H9 (cell line): ENCODE results near the gene FABP7. TPM values are rescaled to one million over a fixed set of nuclear protein-coding genes. Genes with fewer than 3 reads are reported as not detected.

Experiments used
- DNase-seq: peaks from one replicate; pipeline ENCODE4 v3.0.0-alpha.2; 2017
- H2AFZ ChIP-seq: one replicate; pipeline ENCODE4 v1.6.1; 2013; ENCODE audit warnings: mild to moderate bottlenecking, low read length, control low read depth, moderate library complexity
- H2AK5ac ChIP-seq: 2 replicates; pipeline ENCODE4 v1.6.1; 2013; ENCODE audit warnings: low read length, control low read depth, mixed read lengths; ENCODE audit not compliant: insufficient read length
- H2BK120ac ChIP-seq: one replicate; pipeline ENCODE4 v1.6.1; 2013; ENCODE audit warnings: low read depth, mild to moderate bottlenecking, low read length, control low read depth, inconsistent platforms; ENCODE audit not compliant: poor library complexity, severe bottlenecking
- H2BK12ac ChIP-seq: 2 replicates; pipeline ENCODE4 v1.6.1; 2013; ENCODE audit warnings: low read length, control low read depth, mixed read lengths, low read depth; ENCODE audit not compliant: insufficient read length
- H2BK15ac ChIP-seq: 2 replicates; pipeline ENCODE4 v1.6.1; 2013; ENCODE audit warnings: low read depth, low read length, control low read depth
- H2BK20ac ChIP-seq: one replicate; pipeline ENCODE4 v1.6.1; 2013; ENCODE audit warnings: low read depth, mild to moderate bottlenecking, low read length, control low read depth, inconsistent platforms; ENCODE audit not compliant: poor library complexity, severe bottlenecking
- H2BK5ac ChIP-seq: 2 replicates; pipeline ENCODE4 v1.6.1; 2013; ENCODE audit warnings: low read length, control low read depth, mixed read lengths; ENCODE audit not compliant: insufficient read length
- H3K14ac ChIP-seq: 2 replicates; pipeline ENCODE4 v1.6.1; 2013; ENCODE audit warnings: low read length, control low read depth; ENCODE audit not compliant: insufficient read depth
- H3K18ac ChIP-seq: 2 replicates; pipeline ENCODE4 v1.6.1; 2013; ENCODE audit warnings: low read depth, mild to moderate bottlenecking, mixed read lengths, low read length, control low read depth; ENCODE audit not compliant: insufficient read length
- H3K23ac ChIP-seq: 2 replicates; pipeline ENCODE4 v1.6.1; 2013; ENCODE audit warnings: low read length, control low read depth, mixed read lengths, low read depth; ENCODE audit not compliant: insufficient read length
- H3K23me2 ChIP-seq: 2 replicates; pipeline ENCODE4 v1.6.1; 2013; ENCODE audit warnings: low read depth, mild to moderate bottlenecking, mixed read lengths, low read length, control low read depth; ENCODE audit not compliant: insufficient read length, poor library complexity, severe bottlenecking
- H3K27ac ChIP-seq: 2 replicates; pipeline ENCODE4 v1.5.1; 2013; ENCODE audit warnings: low read length, control low read depth, mixed read lengths, low read depth; ENCODE audit not compliant: insufficient read length
- H3K27me3 ChIP-seq: 2 replicates; pipeline ENCODE4 v1.6.1; 2013; ENCODE audit warnings: low read length, control low read depth, inconsistent platforms; ENCODE audit not compliant: insufficient read depth
- H3K4ac ChIP-seq: 2 replicates; pipeline ENCODE4 v1.6.1; 2013; ENCODE audit warnings: low read depth, mild to moderate bottlenecking, control low read depth, inconsistent platforms, low read length, moderate library complexity
- H3K4me1 ChIP-seq: 2 replicates; pipeline ENCODE4 v1.6.1; 2013; ENCODE audit warnings: low read length, control low read depth, inconsistent platforms; ENCODE audit not compliant: insufficient read depth
- H3K4me2 ChIP-seq: 2 replicates; pipeline ENCODE4 v1.6.1; 2013; ENCODE audit warnings: low read length, control low read depth, mixed read lengths; ENCODE audit not compliant: insufficient read length, insufficient read depth
- H3K56ac ChIP-seq: 2 replicates; pipeline ENCODE4 v1.6.1; 2013; ENCODE audit warnings: low read depth, mild to moderate bottlenecking, mixed read lengths, low read length, control low read depth; ENCODE audit not compliant: insufficient read length
- H3K79me1 ChIP-seq: 2 replicates; pipeline ENCODE4 v1.6.1; 2013; ENCODE audit warnings: low read depth, mild to moderate bottlenecking, moderate library complexity, low read length, control low read depth, inconsistent platforms; ENCODE audit not compliant: insufficient read depth, poor library complexity, severe bottlenecking
- H3K79me2 ChIP-seq: 2 replicates; pipeline ENCODE4 v1.6.1; 2013; ENCODE audit warnings: low read length, control low read depth, inconsistent platforms; ENCODE audit not compliant: insufficient read depth
- H3K9ac ChIP-seq: 2 replicates; pipeline ENCODE4 v1.6.1; 2013; ENCODE audit warnings: low read length, control low read depth, mixed read lengths; ENCODE audit not compliant: insufficient read length; ENCODE audit errors: extremely low read depth
- H3K9me3 ChIP-seq: one replicate; pipeline ENCODE4 v1.6.1; 2013; ENCODE audit warnings: low read depth, low read length, inconsistent platforms; ENCODE audit not compliant: control insufficient read depth
- H3T11ph ChIP-seq: one replicate; pipeline ENCODE4 v1.6.1; 2013; ENCODE audit warnings: mild to moderate bottlenecking, low read length, control low read depth, inconsistent platforms
- H4K20me1 ChIP-seq: one replicate; pipeline ENCODE4 v1.6.1; 2013; ENCODE audit not compliant: control insufficient read depth, insufficient read length, insufficient read depth
- H4K5ac ChIP-seq: 2 replicates; pipeline ENCODE4 v1.6.1; 2013; ENCODE audit warnings: low read depth, mild to moderate bottlenecking, mixed read lengths, low read length, control low read depth; ENCODE audit not compliant: insufficient read length
- H4K8ac ChIP-seq: replicated peaks from 2 replicates; pipeline ENCODE4 v1.6.1; 2013; ENCODE audit warnings: low read length, control low read depth, mixed read lengths, low read depth; ENCODE audit not compliant: insufficient read length
- H4K91ac ChIP-seq: 2 replicates; pipeline ENCODE4 v1.6.1; 2013; ENCODE audit warnings: low read depth, mild to moderate bottlenecking, moderate library complexity, mixed read lengths, low read length, control low read depth; ENCODE audit not compliant: insufficient read length
- H3K27ac Mint-ChIP-seq, 3 experiments: 2 replicates in 2 of 3; 3 replicates in 1 of 3; pipeline ENCODE4 v1.8.0; 2020 to 2021; ENCODE audit warnings: mixed read lengths in 3 of 3, mild to moderate bottlenecking in 1 of 3, moderate library complexity in 1 of 3
- H3K27me3 Mint-ChIP-seq: 2 replicates; pipeline ENCODE4 v1.8.0; 2021; ENCODE audit warnings: low read depth, mild to moderate bottlenecking, moderate library complexity, mixed read lengths
- H3K36me3 Mint-ChIP-seq, 3 experiments: 2 replicates in 2 of 3; 3 replicates in 1 of 3; pipeline ENCODE4 v1.8.0; 2020 to 2021; ENCODE audit warnings: low read depth in 3 of 3, mixed read lengths in 3 of 3; ENCODE audit not compliant: insufficient read depth in 1 of 3
- H3K4me1 Mint-ChIP-seq, 2 experiments: 2 replicates each; pipeline ENCODE4 v1.8.0; 2020; ENCODE audit warnings: mixed read lengths in 2 of 2
- H3K4me3 Mint-ChIP-seq, 2 experiments: 2 replicates in 1 of 2; 3 replicates in 1 of 2; pipeline ENCODE4 v1.8.0; 2020 to 2021; ENCODE audit warnings: mild to moderate bottlenecking in 2 of 2, mixed read lengths in 2 of 2, moderate library complexity in 1 of 2
- H3K9me3 Mint-ChIP-seq, 2 experiments: 2 replicates in 1 of 2; 3 replicates in 1 of 2; pipeline ENCODE4 v1.8.0; 2020; ENCODE audit warnings: mild to moderate bottlenecking in 2 of 2, mixed read lengths in 2 of 2, moderate library complexity in 1 of 2
- WGBS: extraction: QIAGEN DNeasy Blood & Tissue Kit; methylation state at CpG from one replicate; pipeline ENCODE4 v1.1.7; 2013; ENCODE audit warnings: missing lambda C conversion rate, low lambda C conversion rate, mixed read lengths; ENCODE audit not compliant: insufficient read length; ENCODE audit errors: extremely low coverage; 5-methylcytosine and 5-hydroxymethylcytosine counted together
- total RNA-seq: library from RNA; stranded (reverse); gene quantifications from 2 replicates; pipeline ENCODE4 v1.2.1, GENCODE V29; 2021
- TF ChIP-seq, protein P1 (sequence below): fragments of 200-600 bp; sonication (generic); conservative IDR thresholded peaks from 3 replicates; pipeline ENCODE4 v1.8.0; 2021; ENCODE audit warnings: antibody characterized with exemption, mild to moderate bottlenecking

Gene FABP7
- total RNA-seq, 1 experiment from 2014 or later, result 3.9 TPM

DNA sequence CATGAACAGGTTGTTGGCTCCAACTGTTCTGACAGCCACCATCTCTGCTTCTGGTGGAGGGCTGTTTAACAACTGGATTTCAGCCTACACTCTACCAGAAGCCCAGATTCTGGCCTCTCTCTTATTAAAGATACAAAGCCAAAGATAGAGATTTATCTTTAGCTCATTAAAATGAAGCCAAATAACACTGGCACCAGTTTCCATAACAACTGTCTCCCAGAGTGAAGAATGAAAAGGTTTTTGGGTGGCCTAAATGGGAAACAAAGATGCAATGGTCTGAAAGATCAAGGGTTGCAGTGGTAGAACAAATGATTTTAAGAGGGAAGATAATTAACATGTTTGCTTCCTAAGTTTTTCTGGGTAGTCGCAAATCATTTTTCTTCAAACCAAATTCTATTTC lies 6.4 kb downstream of the FABP7 start:
- WGBS, result no CpG with 5 or more reads among the region's 1 CpG
- no peak overlapping the region for H2BK12ac ChIP-seq

More for the DNA sequence above, 6.4 kb downstream of the FABP7 start:
- Histone ChIP-seq H4K8ac (no peak overlapping the region), H2AK5ac (no peak overlapping the region), H3T11ph (no peak overlapping the region), H3K27ac (no peak overlapping the region), H3K56ac (no peak overlapping the region), H4K20me1 (no peaks in the 10 kb centered on the region), H4K91ac (no peak overlapping the region), H3K4me1 (peaks cover 5% of the 10 kb centered on the region; the same call in 1 of the 2 replicates), H3K4me2 (no peak overlapping the region), H3K9ac (no peak overlapping the region), H2BK15ac (no peak overlapping the region), H2BK120ac (no peak overlapping the region), H2BK5ac (no peak overlapping the region), H3K79me2 (no peaks in the 10 kb centered on the region), H4K5ac (no peak overlapping the region), H3K14ac (no peak overlapping the region), H3K18ac (no peak overlapping the region), H3K79me1 (no peaks in the 10 kb centered on the region), H3K23me2 (peaks cover 11% of the 10 kb centered on the region), H3K23ac (no peak overlapping the region), H3K4ac (no peak overlapping the region), H3K9me3 (no peaks in the 10 kb centered on the region), H2BK20ac (no peak overlapping the region), H2AFZ (no peak overlapping the region), H3K27me3 (peaks cover 3% of the 10 kb centered on the region; the same call in 1 of the 2 replicates)
- Mint-ChIP-seq H3K9me3 (no peaks in the 10 kb centered on the region; a peak in 1 of 5 replicates), H3K36me3 (no peaks in the 10 kb centered on the region), H3K27ac (no peak overlapping the region; a peak in 1 of 7 replicates), H3K4me1 (peaks cover 38 to 46% of the 10 kb centered on the region in 2 experiments), H3K27me3 (peaks cover 32% of the 10 kb centered on the region), H3K4me3 (no peak overlapping the region)
- TF ChIP-seq, protein P1, sequence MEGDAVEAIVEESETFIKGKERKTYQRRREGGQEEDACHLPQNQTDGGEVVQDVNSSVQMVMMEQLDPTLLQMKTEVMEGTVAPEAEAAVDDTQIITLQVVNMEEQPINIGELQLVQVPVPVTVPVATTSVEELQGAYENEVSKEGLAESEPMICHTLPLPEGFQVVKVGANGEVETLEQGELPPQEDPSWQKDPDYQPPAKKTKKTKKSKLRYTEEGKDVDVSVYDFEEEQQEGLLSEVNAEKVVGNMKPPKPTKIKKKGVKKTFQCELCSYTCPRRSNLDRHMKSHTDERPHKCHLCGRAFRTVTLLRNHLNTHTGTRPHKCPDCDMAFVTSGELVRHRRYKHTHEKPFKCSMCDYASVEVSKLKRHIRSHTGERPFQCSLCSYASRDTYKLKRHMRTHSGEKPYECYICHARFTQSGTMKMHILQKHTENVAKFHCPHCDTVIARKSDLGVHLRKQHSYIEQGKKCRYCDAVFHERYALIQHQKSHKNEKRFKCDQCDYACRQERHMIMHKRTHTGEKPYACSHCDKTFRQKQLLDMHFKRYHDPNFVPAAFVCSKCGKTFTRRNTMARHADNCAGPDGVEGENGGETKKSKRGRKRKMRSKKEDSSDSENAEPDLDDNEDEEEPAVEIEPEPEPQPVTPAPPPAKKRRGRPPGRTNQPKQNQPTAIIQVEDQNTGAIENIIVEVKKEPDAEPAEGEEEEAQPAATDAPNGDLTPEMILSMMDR, result no peak
- no peak for DNase-seq
